Lower leg skin (tissue), 3 donors: ENCODE data around the gene GPS1.

ENCODE experiments used
- CTCF ChIP-seq, 3 donors: fragments of 450-650 bp; IDR thresholded peaks; one replicate each; pipeline ENCODE4 v1.5.1; 2016; ENCODE audit warnings: antibody characterized with exemption in 3 of 3, mild to moderate bottlenecking in 3 of 3, moderate library complexity in 2 of 3
- POLR2A ChIP-seq, 2 donors: fragments of 450-650 bp; IDR thresholded peaks; one replicate each; pipeline ENCODE4 v1.6.1; 2016 to 2017; ENCODE audit warnings: antibody characterized with exemption in 2 of 2, mild to moderate bottlenecking in 1 of 2, moderate library complexity in 1 of 2

- TF ChIP-seq POLR2A (IDR thresholded peaks at IDR 0.05) (no peak), CTCF (IDR thresholded peaks at IDR 0.05) (no peak)
Measured at GRCh38 chr17:82092995-82093751, 41.5 kb downstream of the GPS1 start.
